GM18519 (cell line): ENCODE results near the gene ADO.
"Not testable (repeated sequence)": the region's sequence is repeated elsewhere in the genome, so short reads cannot be mapped to it uniquely, and the experiment has no call there.

Experiments
- ATAC-seq: cut with Tn5 transposase; IDR thresholded peaks from one replicate; pipeline ENCODE4 v1.9.1; 2021; ENCODE audit warnings: mild to moderate bottlenecking, moderate library complexity; ENCODE audit not compliant: unreplicated experiment, low FRiP score

ADO gene

DNA sequence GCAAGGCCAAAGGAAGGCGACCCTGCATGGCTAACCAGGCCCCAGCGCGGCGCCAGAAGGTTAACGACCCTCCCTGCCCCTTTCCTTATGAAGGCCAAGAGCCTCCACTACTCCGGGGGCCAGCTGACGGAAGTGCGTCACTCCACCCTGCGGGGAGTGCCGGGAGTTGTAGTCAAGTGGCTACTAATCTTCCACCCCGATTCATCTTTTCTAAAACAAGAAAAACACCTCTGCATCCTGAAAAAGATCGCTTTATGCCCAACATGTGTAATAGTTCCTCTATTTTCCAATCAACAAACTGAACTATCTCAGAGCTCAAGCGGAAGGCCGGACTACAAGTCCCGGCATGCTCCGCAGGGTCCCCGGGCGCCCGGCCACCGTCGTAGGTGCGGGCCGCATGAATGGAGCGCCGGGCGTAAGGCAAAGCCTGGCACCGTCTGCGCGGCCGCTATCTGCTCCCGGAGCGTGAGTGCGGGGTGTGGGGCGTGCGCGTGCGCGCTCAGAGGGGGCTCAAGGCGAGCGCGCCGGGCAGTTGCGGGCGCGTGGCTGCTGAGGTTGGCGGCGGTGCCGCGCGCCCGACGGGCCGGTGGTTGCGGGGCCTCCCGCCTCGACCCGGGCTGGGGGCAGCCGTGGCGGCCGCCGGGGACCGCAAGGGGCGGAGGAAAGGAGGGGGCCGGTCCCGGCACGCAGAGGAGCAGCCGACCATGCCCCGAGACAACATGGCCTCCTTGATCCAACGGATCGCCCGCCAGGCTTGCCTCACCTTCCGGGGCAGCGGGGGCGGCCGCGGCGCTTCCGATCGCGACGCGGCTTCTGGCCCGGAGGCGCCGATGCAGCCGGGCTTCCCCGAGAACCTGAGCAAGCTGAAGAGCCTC is at the start of gene ADO:
TSS of gene ADO (plus strand) at position 365 of the 875 bp plus-strand sequence. CDS start at position 705, 340 bp downstream.
- ATAC-seq: peak; percentile 71

GRCh38 chr10:62754963-62755362 is 49.6 kb upstream of the ADO start:
- ATAC-seq: no peak

DNA sequence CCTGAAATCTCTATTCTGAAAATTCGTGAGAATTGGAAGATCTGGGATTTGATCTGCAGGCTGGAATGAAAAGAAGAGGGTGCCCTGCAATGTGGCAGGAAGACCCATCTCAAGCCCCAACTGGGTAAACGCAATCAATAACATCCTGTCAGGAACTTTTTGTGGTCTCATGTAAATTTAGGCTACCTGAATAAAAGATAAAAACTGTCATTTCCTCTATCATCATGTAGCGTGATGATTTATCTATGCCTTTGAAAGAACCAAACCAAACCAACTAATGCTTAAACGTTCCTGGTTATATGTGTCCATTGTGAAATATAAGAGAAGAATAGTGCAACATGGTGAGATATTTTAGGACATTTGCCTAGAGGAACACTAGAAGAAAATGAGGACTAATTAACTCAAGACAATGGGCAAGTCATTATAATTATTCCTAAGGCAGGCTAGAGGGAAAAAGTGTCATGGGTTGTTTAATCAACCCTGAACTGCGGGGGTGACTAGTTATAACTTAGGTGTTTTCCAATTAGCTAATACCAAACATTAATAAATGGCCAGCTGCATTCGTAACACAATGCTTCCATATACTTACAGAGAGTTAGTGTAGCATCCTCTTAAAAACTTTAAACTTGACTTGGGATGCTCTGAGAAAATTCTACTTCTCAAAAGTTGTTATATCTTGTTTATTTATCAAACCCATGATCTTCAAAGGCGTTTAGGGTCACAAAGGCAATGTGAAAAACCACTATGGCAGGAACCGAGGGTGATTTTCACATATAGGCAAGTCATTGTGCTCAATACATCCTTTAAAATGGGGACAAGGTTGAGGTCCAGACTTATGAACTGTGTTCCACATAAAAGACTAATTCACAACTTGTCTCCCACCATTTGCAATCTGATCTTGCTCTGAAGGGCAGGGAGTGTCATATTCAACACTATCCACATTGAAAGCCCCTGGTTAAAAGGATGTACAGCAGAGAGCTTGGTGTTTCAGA is 48.6 kb upstream of the ADO start:
- no peak for ATAC-seq

DNA sequence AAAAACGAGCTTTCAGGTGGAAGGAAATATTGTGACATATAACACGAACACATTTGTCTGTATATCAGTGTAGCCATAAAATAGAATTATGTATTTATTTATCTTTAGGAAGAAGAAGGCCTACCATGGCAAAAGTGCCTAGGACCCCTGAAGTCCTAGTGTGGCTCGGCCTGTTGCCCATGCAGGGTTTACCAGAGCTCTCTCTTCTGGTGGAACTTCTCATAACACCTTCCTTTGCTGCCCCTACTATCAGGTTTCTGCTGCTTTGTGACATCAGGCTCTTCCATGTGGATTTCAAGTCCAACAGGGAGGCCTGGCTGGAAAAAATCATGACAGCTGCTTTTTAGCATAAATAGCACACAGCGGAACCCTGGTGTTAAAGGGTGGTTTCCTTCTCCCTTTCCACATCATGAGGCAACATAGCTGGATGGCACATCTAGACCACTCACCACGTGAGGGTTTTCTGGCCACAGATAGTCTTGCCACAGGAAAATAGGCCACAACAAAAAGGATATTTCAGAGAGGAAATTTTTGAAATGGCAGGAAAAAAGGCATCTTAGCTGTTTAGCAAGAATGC is 44.8 kb upstream of the ADO start:
- no peak for ATAC-seq

DNA sequence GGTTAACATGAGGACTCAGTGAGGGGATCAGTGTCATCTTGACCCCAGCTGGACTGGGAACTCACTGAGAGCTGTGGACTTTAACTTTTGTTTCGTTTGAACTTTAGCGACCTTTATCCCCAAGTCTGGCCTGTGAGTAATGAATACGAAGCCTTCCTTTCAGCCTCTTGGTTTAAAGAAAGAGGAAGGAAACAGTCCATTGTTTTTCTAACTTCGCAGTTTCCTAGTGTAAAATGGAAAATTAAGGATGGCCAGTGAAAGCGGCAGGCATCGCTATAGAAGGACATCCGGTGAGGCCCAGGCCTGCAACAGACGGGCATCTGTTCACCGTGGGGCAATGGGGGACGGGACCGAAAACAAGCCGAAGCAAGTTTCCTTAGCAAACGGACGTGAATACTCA is 44.1 kb upstream of the ADO start:
- no peak for ATAC-seq

DNA sequence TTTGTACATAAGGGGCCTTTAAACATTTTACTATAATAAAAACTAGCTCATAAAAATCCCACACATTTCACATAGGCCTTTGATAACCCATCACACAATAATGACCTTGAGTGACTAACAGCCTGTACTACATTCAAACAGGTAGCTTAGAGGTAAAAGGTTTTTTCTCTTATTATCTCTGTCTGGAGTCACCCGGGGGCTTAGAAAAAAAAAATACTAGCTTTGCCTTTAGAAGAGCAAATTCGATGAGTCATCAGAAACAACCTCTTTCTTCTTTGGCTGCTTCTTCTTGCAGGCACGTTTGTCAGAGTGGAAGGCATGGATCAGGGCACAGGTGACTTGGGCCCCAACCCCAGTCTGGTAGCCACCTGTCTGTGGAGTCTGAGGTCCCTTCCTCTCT is 43.4 kb upstream of the ADO start:
- no peak for ATAC-seq

DNA sequence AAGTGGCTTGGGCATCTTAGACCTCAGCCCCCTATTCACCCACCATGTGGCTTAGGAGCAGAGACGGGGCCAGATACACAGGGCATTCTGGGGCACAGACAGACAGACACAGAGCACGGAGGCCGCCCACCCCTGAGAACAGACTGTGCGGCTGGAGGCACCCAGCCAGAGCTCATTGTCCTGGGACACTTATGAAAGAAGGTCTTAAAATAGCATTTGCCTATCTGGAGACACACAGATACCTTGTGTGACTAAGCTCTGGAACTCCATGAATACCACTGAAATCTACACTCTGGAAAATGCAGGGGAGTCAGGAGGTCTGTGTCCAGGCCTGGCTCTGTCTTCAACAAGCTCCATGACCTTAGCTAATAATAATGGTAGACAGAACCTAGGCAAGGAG is 41.4 kb upstream of the ADO start:
- no peak for ATAC-seq

GRCh38 chr10:62764011-62764410 is 40.5 kb upstream of the ADO start:
- no peak for ATAC-seq

DNA sequence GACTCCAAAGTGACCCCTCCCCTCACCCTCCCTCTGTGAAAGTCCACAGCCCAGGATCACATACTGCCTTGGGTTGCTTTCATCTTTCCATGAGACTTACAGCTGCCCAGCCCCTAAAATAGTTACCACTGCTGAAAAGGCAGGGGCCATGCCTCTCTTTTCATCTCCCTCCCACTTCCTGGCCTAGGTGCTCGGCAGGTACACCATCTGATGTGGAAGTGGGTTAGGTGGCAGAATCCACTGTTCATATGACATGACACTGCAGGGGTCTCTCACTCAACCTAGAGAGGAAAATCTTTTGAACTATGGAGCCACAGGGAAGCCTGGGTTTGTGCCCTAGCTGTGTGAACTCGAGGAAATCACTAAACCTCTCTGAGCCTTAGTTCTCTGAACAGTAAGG is 38.8 kb upstream of the ADO start:
- no peak for ATAC-seq

GRCh38 chr10:62766386-62766785 is 38.1 kb upstream of the ADO start:
- ATAC-seq: no peak

DNA sequence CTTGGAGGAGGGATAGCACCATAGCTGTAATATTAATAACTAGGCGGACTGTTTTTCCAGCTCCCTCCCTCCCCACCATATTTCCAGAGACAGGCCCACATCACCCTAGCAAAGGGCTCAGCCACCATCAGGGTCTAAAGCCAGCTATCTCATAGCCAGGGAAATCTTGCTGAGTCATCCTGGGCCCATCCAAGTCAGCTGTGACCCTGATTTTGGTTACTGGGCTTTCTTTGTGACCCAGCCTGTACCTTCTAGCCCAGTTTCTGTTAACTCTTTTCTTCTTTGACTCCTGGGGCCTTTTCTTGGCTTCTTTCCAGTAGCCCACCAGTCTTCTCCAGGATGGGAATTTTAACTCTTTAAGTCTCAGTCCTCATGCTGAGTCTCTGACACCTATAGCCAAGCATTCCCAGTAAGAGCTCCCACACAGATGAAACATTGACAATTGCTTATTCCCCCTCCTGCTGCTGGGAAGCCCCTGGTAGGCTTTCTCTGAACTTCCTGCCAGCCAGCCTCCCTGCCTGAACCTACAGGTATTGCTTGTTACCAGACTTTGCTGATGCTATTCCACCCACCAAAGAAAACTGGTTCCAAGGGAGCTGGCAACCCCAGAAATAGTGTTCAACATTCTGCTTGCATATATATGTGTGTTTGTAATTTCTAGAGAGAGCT is 34.8 kb upstream of the ADO start:
- peak; percentile 48 for ATAC-seq

GRCh38 chr10:62772186-62772974 is 32.1 kb upstream of the ADO start:
- ATAC-seq: no peak

DNA sequence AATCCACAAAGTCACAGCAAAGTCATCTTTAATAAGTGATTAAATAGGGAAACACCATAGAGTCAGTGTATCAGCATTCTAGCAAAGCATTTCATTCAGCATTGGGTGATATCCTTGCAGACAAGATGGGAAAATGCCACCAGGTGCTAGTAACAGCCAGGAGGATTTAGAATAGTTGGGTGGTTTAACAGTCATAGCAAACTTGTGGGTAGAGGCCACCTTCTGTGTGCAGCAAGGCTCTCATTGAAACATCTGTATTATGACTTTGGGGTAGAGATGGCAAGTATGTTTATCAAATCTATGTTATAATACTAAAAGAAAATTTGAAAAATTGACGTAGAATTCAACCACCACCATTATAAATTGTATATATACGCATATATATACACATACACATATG is 26.4 kb upstream of the ADO start:
- ATAC-seq: peak; percentile 42

- peak; percentile 62 for ATAC-seq
Observed at GRCh38 chr10:62779487-62780248, 24.9 kb upstream of the ADO start.

GRCh38 chr10:62784537-62784936 is 20.0 kb upstream of the ADO start:
- not testable (repeated sequence) for ATAC-seq

- ATAC-seq: not testable (repeated sequence)
Observed at GRCh38 chr10:62788285-62788684, 16.2 kb upstream of the ADO start.

GRCh38 chr10:62788861-62789467 is 15.6 kb upstream of the ADO start:
- no peak for ATAC-seq

DNA sequence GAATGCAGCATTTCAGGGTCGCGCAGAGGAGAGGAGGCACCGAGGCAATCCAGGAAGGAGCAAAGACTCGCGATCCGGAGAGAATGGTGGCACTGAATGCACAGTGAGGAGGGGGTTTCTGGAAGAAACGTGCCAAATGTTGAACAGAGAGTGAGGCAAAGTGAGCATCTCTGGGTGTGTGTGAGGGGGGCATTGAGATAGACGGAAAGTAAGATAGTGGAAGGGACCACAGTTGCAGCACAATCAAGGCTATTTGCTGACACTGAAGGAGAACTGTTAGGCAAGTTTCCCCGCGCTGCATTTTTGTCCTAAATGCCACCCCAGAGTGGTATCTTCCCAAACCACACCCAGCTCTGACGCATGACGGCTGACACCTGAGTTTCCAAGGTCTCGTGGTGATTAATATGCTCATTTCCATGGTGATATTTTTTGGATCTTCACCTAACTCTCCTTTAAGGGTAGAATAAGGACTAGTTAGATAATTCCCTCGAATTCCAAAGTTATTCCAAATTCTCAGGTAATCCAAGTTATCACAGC is 14.4 kb upstream of the ADO start:
- ATAC-seq: no peak
